Pancreas (tissue), 10 donors: ENCODE results near the gene NBEAL2. TPM values are rescaled to one million over a fixed set of nuclear protein-coding genes. Genes with fewer than 3 reads are reported as not detected.

Source experiments
- ATAC-seq, 4 donors: fragments of 200-7000 bp; cut with Tn5 transposase; one replicate each; pipeline versions ENCODE4 v1.8.0 to v1.9.1; 2020; ENCODE audit warnings: mild to moderate bottlenecking in 4 of 4, moderate library complexity in 4 of 4
- DNase-seq, 6 donors: peaks; one replicate each; pipeline ENCODE4 v3.0.0-alpha.2; 2020
- FAIRE-seq: peaks from 2 replicates; lab custom pipeline; 2012; peaks lifted over from hg19 to GRCh38; lab: Jason Lieb, UNC
- H3K27ac ChIP-seq, 4 donors: fragments of 200-600 bp; sonication (generic); 1 replicate in 3 of 4; 2 replicates in 1 of 4; pipeline versions ENCODE4 v1.5.0 to v1.8.0; 2020
- H3K27me3 ChIP-seq, 4 donors: fragments of 200-600 bp; one replicate each; pipeline ENCODE4 v1.8.0; 2021
- H3K36me3 ChIP-seq, 3 donors: fragments of 200-600 bp; sonication (generic) in 1 of 3; one replicate each; pipeline versions ENCODE4 v1.5.0 to v1.8.0; 2020 to 2021
- H3K4me1 ChIP-seq, 3 donors: fragments of 200-600 bp; one replicate each; pipeline ENCODE4 v1.8.0; 2021
- H3K4me3 ChIP-seq, 4 donors: fragments of 200-600 bp; sonication (generic) in 2 of 4; one replicate each; pipeline versions ENCODE4 v1.5.0 to v1.8.0; 2020 to 2021
- H3K9me3 ChIP-seq, 4 donors: fragments of 200-600 bp; one replicate each; pipeline ENCODE4 v1.8.0; 2021
- CTCF ChIP-seq, 4 donors: fragments of 200-600 bp; sonication (generic) in 3 of 4; IDR thresholded peaks; one replicate each; pipeline versions ENCODE4 v1.5.0 to v1.8.0; 2021; ENCODE audit warnings: antibody characterized with exemption in 4 of 4
- WGBS, 2 donors: extraction: QIAGEN DNeasy Blood & Tissue Kit; methylation state at CpG; one replicate each; pipeline ENCODE4 v1.1.7; 2013; 5-methylcytosine and 5-hydroxymethylcytosine counted together
- intact Hi-C, 3 donors: fragments of 100-400 bp; cut with DNase I; formaldehyde crosslinking; loops; one replicate each; pipeline versions ENCODE4 v1.11.1 to v1.14.2; 2022
- polyA plus RNA-seq, 2 donors: library from polyadenylated mRNA; stranded (reverse); fragments of 200-250 nt; gene quantifications; one replicate each; pipeline ENCODE4 v1.2.3, GENCODE V29; 2013
- total RNA-seq, 6 donors: library from RNA; stranded (reverse); fragmentation: NEBNext Ultra II Directional in 4 of 6; extraction: Animal tissue kit (Norgen Biotek cat#: 25700) in 4 of 6; gene quantifications; one replicate each; pipeline versions ENCODE4 v1.2.1 to v1.2.4, GENCODE V29; 2021 to 2023
- donor health status: healthy with polysubstance abuse.
- donor health status: DM: no; HTN: no; CAD: no; lungs with moderate emphysema.
- donor health status: DM: no; HTN: no; CAD: no.
- donor health status: control.
- donor health status: control.
- donor health status: Bipolar disorder and iron deficiency.
- donor health status: DM: yes; HTN: yes; CAD: no.
- donor health status: DM: no; HTN: no; CAD: no.
- donor health status: DM: no; HTN: no; CAD: no.
- donor health status: DM: yes; HTN: yes; CAD: no.

Gene NBEAL2
- total and polyA plus RNA-seq, 8 donors = 30.6 to 265 (median 46.0) TPM

- Histone ChIP-seq H3K4me3 (no peak overlapping the region), H3K4me1 (peaks cover 4 to 37% (median 14%) of the 10 kb centered on the region in 3 donors), H3K9me3 (no peaks in the 10 kb centered on the region), H3K27ac (no peak overlapping the region), H3K27me3 (no peaks in the 10 kb centered on the region), H3K36me3 (no peaks in the 10 kb centered on the region)
- TF ChIP-seq CTCF (IDR thresholded peaks at IDR 0.05) = no peak
- FAIRE-seq = no peak
- no peak for ATAC-seq
- peak in 2 of 6 donors; percentile 32 to 35 for DNase-seq
- intact Hi-C loops = no loop called here
- 92 to 95% methylated on average over 5 of the region's 5 CpGs for WGBS, 2 donors
These were observed 1.7 kb upstream of the NBEAL2 start for GRCh38 chr3:46977811-46978195.

GRCh38 chr3:46978381-46978780 is 1.1 kb upstream of the NBEAL2 start:
- ATAC-seq = no peak
- Histone ChIP-seq H3K27ac (peak overlapping the region in 3 of 4 donors; percentile 73 to 92 (median 85)), H3K27me3 (no peaks in the 10 kb centered on the region), H3K9me3 (no peaks in the 10 kb centered on the region), H3K4me1 (peaks cover 4 to 37% (median 14%) of the 10 kb centered on the region in 3 donors), H3K4me3 (peak overlapping the region in 3 of 4 donors; percentile 55 to 65 (median 63)), H3K36me3 (no peaks in the 10 kb centered on the region)
- FAIRE-seq = no peak
- 79 to 88% methylated on average over 9 of the region's 9 CpGs for WGBS, 2 donors
- intact Hi-C loops = no loop called here
- peak in 3 of 6 donors; percentile 48 to 60 (median 53) for DNase-seq
- no peak for TF ChIP-seq CTCF (IDR thresholded peaks at IDR 0.05)

GRCh38 chr3:46979958-46980497 is 562 bp downstream of the NBEAL2 start:
- Histone ChIP-seq H3K36me3 (no peaks in the 10 kb centered on the region), H3K4me3 (peak overlapping the region; percentile 51 to 65 (median 59)), H3K4me1 (peaks cover 4 to 24% (median 4%) of the 10 kb centered on the region in 3 donors), H3K27me3 (no peaks in the 10 kb centered on the region), H3K27ac (peak overlapping the region; percentile 73 to 92 (median 79)), H3K9me3 (no peaks in the 10 kb centered on the region)
- 1 to 4% methylated on average over 30 to 38 of the region's 40 CpGs for WGBS, 2 donors
- TF ChIP-seq CTCF (IDR thresholded peaks at IDR 0.05) = no peak
- ATAC-seq (no peak), DNase-seq (peak; percentile 53 to 84 (median 66)), FAIRE-seq (no peak)
- intact Hi-C loops = loop anchor here in 1 of 3 donors (5.0 to 10.0 kb wide), 2 partner anchors 38 to 275 kb away; partner anchors contain the start of gene TMIE

GRCh38 chr3:46981932-46982471 is 2.5 kb downstream of the NBEAL2 start:
- H3K36me3 ChIP-seq = no peaks in the 10 kb centered on the region
- no peak for TF ChIP-seq CTCF (IDR thresholded peaks at IDR 0.05)
- peak overlapping the region; percentile 18 to 92 (median 56) for H3K27ac ChIP-seq
- H3K9me3 ChIP-seq = no peaks in the 10 kb centered on the region
- H3K27me3 ChIP-seq = no peaks in the 10 kb centered on the region
- peaks cover 0 to 16% (median 4%) of the 10 kb centered on the region in 3 donors for H3K4me1 ChIP-seq
- intact Hi-C loops = loop anchor here in 1 of 3 donors (5.0 to 10.0 kb wide), 2 partner anchors 40 to 277 kb away; partner anchors contain the start of gene TMIE
- ATAC-seq (peak in 2 of 4 donors; percentile 7 to 8), DNase-seq (peak in 4 of 6 donors; percentile 42 to 73 (median 59)), FAIRE-seq (no peak)
- peak overlapping the region in 2 of 4 donors; percentile 16 to 29 for H3K4me3 ChIP-seq
- 43 to 51% methylated on average over 5 of the region's 5 CpGs for WGBS, 2 donors
